ENCODE results near the gene FOCAD.

FOCAD gene

GRCh38 chr9:20995616-20996015 lies 311.6 kb downstream of the FOCAD start:
- TF ChIP-seq TCF12 (IDR thresholded peaks at IDR 0.05; ENCODE audit: low read depth) = no peak
- TF ChIP-seq RAD21 (IDR thresholded peaks at IDR 0.05; ENCODE audit: low read depth) = no peak
- no peak for TF ChIP-seq USF1 (IDR thresholded peaks at IDR 0.05)
- no peak for TF ChIP-seq YY1 (IDR thresholded peaks at IDR 0.05; ENCODE audit: low read depth)
- TF ChIP-seq ZBTB7A (IDR thresholded peaks at IDR 0.05; ENCODE audit: low read depth) = no peak
- no peak for TF ChIP-seq CREB1 (IDR thresholded peaks at IDR 0.05; ENCODE audit: low read depth)
- TF ChIP-seq FOXM1 (IDR thresholded peaks at IDR 0.05; ENCODE audit: borderline replicate concordance, low read depth) = no peak
- no peak for TF ChIP-seq EGR1 (IDR thresholded peaks at IDR 0.05)

GRCh38 chr9:20996809-20997208 lies 312.8 kb downstream of the FOCAD start:
- TF ChIP-seq TEAD4 (IDR thresholded peaks at IDR 0.05) (no peak), EGR1 (IDR thresholded peaks at IDR 0.05) (no peak)

- no peak for TF ChIP-seq TCF12 (IDR thresholded peaks at IDR 0.05; ENCODE audit: low read depth)
- TF ChIP-seq RAD21 (IDR thresholded peaks at IDR 0.05; ENCODE audit: low read depth) = no peak
- TF ChIP-seq FOXM1 (IDR thresholded peaks at IDR 0.05; ENCODE audit: borderline replicate concordance, low read depth) = no peak
- no peak for TF ChIP-seq MAX (IDR thresholded peaks at IDR 0.05)
- no peak for TF ChIP-seq CREB1 (IDR thresholded peaks at IDR 0.05; ENCODE audit: low read depth)
- no peak for TF ChIP-seq ZBTB7A (IDR thresholded peaks at IDR 0.05; ENCODE audit: low read depth)
- TF ChIP-seq NFIC (IDR thresholded peaks at IDR 0.05) = no peak
- TF ChIP-seq CEBPB (IDR thresholded peaks at IDR 0.05) = no peak
- TF ChIP-seq TEAD4 (IDR thresholded peaks at IDR 0.05) = no peak
- TF ChIP-seq TAF1 (IDR thresholded peaks at IDR 0.05; ENCODE audit: low read depth) = no peak
- no peak for TF ChIP-seq EGR1 (IDR thresholded peaks at IDR 0.05)
- no peak for TF ChIP-seq YY1 (IDR thresholded peaks at IDR 0.05; ENCODE audit: low read depth)
- TF ChIP-seq USF1 (IDR thresholded peaks at IDR 0.05) = no peak
- TF ChIP-seq REST (IDR thresholded peaks at IDR 0.05; ENCODE audit: low read depth) = no peak
- no peak for TF ChIP-seq EP300 (IDR thresholded peaks at IDR 0.05; ENCODE audit: borderline replicate concordance)
Observed at GRCh38 chr9:20997503-20998076, 313.5 kb downstream of the FOCAD start.

GRCh38 chr9:21001581-21001980 lies 317.5 kb downstream of the FOCAD start:
- TF ChIP-seq MAX (IDR thresholded peaks at IDR 0.05) (no peak), ZBTB7A (IDR thresholded peaks at IDR 0.05; ENCODE audit: low read depth) (no peak), TEAD4 (IDR thresholded peaks at IDR 0.05) (no peak), TCF12 (IDR thresholded peaks at IDR 0.05; ENCODE audit: low read depth) (no peak), CEBPB (IDR thresholded peaks at IDR 0.05) (no peak), RAD21 (IDR thresholded peaks at IDR 0.05; ENCODE audit: low read depth) (no peak), USF1 (IDR thresholded peaks at IDR 0.05) (no peak), EP300 (IDR thresholded peaks at IDR 0.05; ENCODE audit: borderline replicate concordance) (no peak), YY1 (IDR thresholded peaks at IDR 0.05; ENCODE audit: low read depth) (no peak), EGR1 (IDR thresholded peaks at IDR 0.05) (no peak), REST (IDR thresholded peaks at IDR 0.05; ENCODE audit: low read depth) (no peak)

- no peak for TF ChIP-seq MAX (IDR thresholded peaks at IDR 0.05)
- TF ChIP-seq REST (IDR thresholded peaks at IDR 0.05; ENCODE audit: low read depth) = no peak
- TF ChIP-seq EP300 (IDR thresholded peaks at IDR 0.05; ENCODE audit: borderline replicate concordance) = no peak
- no peak for TF ChIP-seq CEBPB (IDR thresholded peaks at IDR 0.05)
Observed at GRCh38 chr9:21002040-21002439, 318.0 kb downstream of the FOCAD start.

Data from Ishikawa (cell line).